Measurements from ENCODE around the gene MRPS7. TPM values are rescaled to one million over a fixed set of nuclear protein-coding genes. Genes with fewer than 3 reads are reported as not detected.

The MRPS7 gene
- total RNA-seq (ENCODE audit: low replicate concordance), result 31.0 and 83.6 TPM in 2 replicates

DNA sequence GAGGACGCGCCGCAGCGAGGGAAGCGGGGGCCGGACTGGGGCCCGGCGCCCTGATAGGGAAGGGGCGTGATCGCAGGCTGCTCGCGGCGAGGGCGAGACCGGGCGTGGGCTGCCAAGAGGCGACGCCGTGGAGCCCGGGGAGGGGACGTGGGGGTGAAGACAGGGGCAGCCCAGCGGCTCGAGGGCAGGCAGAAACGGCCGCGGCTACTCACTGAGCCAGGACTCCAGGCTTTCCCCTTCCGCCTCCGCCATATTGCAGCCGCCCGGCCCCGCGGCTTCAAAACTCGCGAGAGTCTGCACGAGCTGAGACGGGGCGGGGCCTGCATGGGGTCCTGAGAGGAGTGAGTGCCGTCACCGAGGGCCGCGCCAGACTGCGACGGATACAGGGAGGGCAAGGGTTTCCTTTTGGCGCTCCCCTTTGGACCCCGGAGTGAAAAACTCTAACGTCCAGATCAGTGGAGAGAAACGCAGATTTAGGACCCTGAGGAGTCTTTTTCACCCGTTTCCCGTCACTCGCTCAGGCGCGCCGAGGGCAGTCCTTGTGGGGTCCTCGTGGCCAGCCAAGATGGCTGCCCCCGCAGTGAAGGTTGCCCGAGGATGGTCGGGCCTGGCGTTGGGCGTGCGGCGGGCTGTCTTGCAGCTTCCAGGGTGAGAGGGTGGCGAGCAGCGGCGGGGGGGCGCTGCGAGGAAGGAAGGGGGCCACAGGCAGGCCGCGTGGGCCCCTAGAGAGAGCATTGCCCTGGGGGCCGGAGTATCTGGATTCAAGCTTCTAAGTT is at the start of gene MRPS7, which contains the start of gene GGA3:
Gene MRPS7, plus strand, starts transcription at position 544 of the 776 bp plus-strand sequence. Its CDS starts 22 bp downstream, at position 566.
Gene GGA3, minus strand, starts transcription at position 271 of the 776 bp plus-strand sequence. Its CDS starts 19 bp downstream, at position 252.
- DNase-seq (ENCODE audit: low read depth), result peak; percentile 93
- TF ChIP-seq CTCF (IDR thresholded peaks at IDR 0.05; ENCODE audit: insufficient read depth, low read length), result no peak
- H3K4me3 ChIP-seq (ENCODE audit: low read depth, low read length), result peak within 1 kb of the TSS; percentile 93

GRCh38 chr17:75218131-75218530 is 43.5 kb upstream of the MRPS7 start:
- no peak for DNase-seq (ENCODE audit: low read depth)
- no peak overlapping the region for H3K4me3 ChIP-seq (ENCODE audit: low read depth, low read length)
- TF ChIP-seq CTCF (IDR thresholded peaks at IDR 0.05; ENCODE audit: insufficient read depth, low read length), result no peak

- DNase-seq (ENCODE audit: low read depth), result no peak
- TF ChIP-seq CTCF (IDR thresholded peaks at IDR 0.05; ENCODE audit: insufficient read depth, low read length), result no peak
Measured at GRCh38 chr17:75219815-75220214, 41.9 kb upstream of the MRPS7 start.

DNA sequence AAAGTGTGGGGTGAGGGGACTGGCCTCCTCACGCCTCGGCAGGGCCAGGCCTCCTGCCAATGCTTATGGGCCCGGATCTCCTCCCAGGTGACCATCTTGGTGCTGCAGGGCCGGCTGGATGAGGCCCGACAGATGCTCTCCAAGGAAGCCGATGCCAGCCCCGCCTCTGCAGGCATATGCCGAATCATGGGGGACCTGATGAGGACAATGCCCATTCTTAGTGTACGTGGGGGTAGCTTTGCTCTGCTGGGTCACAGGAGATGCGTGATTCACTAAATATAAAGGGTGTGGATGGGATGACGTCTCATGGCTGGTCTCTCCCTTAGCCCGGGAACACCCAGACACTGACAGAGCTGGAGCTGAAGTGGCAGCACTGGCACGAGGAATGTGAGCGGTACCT is 36.7 kb upstream of the MRPS7 start:
- no peak for DNase-seq (ENCODE audit: low read depth)
- no peak overlapping the region for H3K4me3 ChIP-seq (ENCODE audit: low read depth, low read length)
- no peak for TF ChIP-seq CTCF (IDR thresholded peaks at IDR 0.05; ENCODE audit: insufficient read depth, low read length)

More at GRCh38 chr17:75219815-75220214, 41.9 kb upstream of the MRPS7 start:
- H3K4me3 ChIP-seq (ENCODE audit: low read depth, low read length), result no peak overlapping the region

DNA sequence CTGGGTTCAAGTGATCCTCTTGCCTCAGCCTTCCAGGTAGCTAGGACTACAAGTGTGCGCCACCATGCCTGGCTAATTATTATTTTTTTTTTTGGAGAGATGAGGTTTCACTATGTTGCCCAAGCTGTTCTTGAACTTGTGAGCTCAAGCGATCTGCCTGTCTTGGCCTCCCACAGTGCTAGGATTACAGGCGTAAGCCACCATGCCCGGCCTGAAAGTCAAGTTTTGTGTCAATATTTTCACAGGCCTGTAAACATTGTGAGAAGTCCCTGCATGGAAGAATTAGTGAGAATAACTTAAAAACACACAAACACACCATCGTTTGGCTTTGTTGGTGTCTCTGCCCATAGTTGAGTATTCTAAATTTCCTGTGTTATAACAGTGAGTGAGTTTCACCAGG is 34.0 kb upstream of the MRPS7 start:
- TF ChIP-seq CTCF (IDR thresholded peaks at IDR 0.05; ENCODE audit: insufficient read depth, low read length), result no peak
- DNase-seq (ENCODE audit: low read depth), result no peak
- no peak overlapping the region for H3K4me3 ChIP-seq (ENCODE audit: low read depth, low read length)

- peak; percentile 22 for DNase-seq (ENCODE audit: low read depth)
- TF ChIP-seq CTCF (IDR thresholded peaks at IDR 0.05; ENCODE audit: insufficient read depth, low read length), result no peak
- no peak overlapping the region for H3K4me3 ChIP-seq (ENCODE audit: low read depth, low read length)
Measured at GRCh38 chr17:75228305-75228704, 33.4 kb upstream of the MRPS7 start.

All from fibroblast of the aortic adventitia (primary cell).